HepG2 (cell line): Measurements from ENCODE around the gene GATB. TPM values are rescaled to one million over a fixed set of nuclear protein-coding genes. Genes with fewer than 3 reads are reported as not detected.

Experiments used
- ATAC-seq: fragments of 200-7000 bp; cut with Tn5 transposase; 3 replicates; pipeline ENCODE4 v1.9.1; 2020; ENCODE audit warnings: mild to moderate bottlenecking, moderate library complexity
- BruUV-seq: library from RNA; stranded (reverse); fragments of 400-500 nt; replicated peaks from 2 replicates; lab custom pipeline; 2021; lab: Mats Ljungman, UMichigan
- CTCF ChIA-PET: fragments of 300-600 bp; formaldehyde crosslinking; extraction: SDS; loops from one replicate; lab custom pipeline; 2021; ENCODE audit warnings: low total read pairs, inconsistent platforms, low intra/inter-chr PET ratio; lab: Yijun Ruan, JAX
- POLR2A ChIA-PET: fragments of 350-600 bp; sonication (Branson Sonifier 250); formaldehyde crosslinking; loops from one replicate; lab custom pipeline; 2020; ENCODE audit warnings: antibody characterized with exemption, inconsistent platforms; lab: Yijun Ruan, JAX
- DNase-seq: peaks from one replicate; pipeline ENCODE4 v3.0.0-alpha.2; 2015; ENCODE audit warnings: low spot score
- FAIRE-seq: peaks from 3 replicates; lab custom pipeline; 2011; peaks lifted over from hg19 to GRCh38; lab: Jason Lieb, UNC
- H2AFZ ChIP-seq: one replicate; pipeline ENCODE4 v1.6.1; 2011; ENCODE audit warnings: low read length, inconsistent platforms
- H3K27ac ChIP-seq: fragments of 300-600 bp; 3 replicates; pipeline ENCODE4 v1.8.0; 2011; ENCODE audit warnings: mixed run types, mild to moderate bottlenecking, mixed read lengths, low read length, inconsistent platforms; ENCODE audit not compliant: insufficient read depth; ENCODE audit errors: extremely low read length
- H3K27me3 ChIP-seq, 2 experiments: fragments of 200-600 bp in 1 of 2; 2 replicates in 1 of 2; 3 replicates in 1 of 2; pipeline versions ENCODE4 v1.6.0 to v1.8.0; 2011; ENCODE audit warnings: low read length in 2 of 2, mild to moderate bottlenecking in 2 of 2, moderate library complexity in 2 of 2, inconsistent platforms in 1 of 2; ENCODE audit not compliant: insufficient read depth in 2 of 2, control insufficient read depth in 1 of 2
- H3K36me3 ChIP-seq, 2 experiments: fragments of 200-600 bp in 1 of 2; replicated peaks in 1 of 2; 2 replicates in 1 of 2; 3 replicates in 1 of 2; pipeline versions ENCODE4 v1.5.1 to v1.8.0; 2011; ENCODE audit warnings: low read length in 2 of 2, inconsistent platforms in 1 of 2; ENCODE audit not compliant: insufficient read depth in 2 of 2, control insufficient read depth in 1 of 2
- H3K4me1 ChIP-seq: 2 replicates; pipeline ENCODE4 v1.5.1; 2012; ENCODE audit warnings: low read length, inconsistent platforms; ENCODE audit not compliant: insufficient read depth
- H3K4me2 ChIP-seq: 2 replicates; pipeline ENCODE4 v1.6.0; 2011; ENCODE audit warnings: low read depth, low read length, inconsistent platforms
- H3K4me3 ChIP-seq, 3 experiments: fragments of 200-600 bp in 1 of 3; sonication (generic), shearing (Covaris generic) in 1 of 3; replicated peaks in 1 of 3; 2 replicates each; pipeline ENCODE4 v1.5.1; 2011 to 2016; ENCODE audit warnings: low read length in 3 of 3, inconsistent platforms in 2 of 3, low read depth in 2 of 3, mild to moderate bottlenecking in 2 of 3, control low read depth in 1 of 3, mixed read lengths in 1 of 3; ENCODE audit not compliant: insufficient read depth in 1 of 3
- H3K79me2 ChIP-seq: one replicate; pipeline ENCODE4 v1.6.1; 2011; ENCODE audit warnings: low read length, inconsistent platforms; ENCODE audit not compliant: insufficient read depth
- H3K9ac ChIP-seq: 2 replicates; pipeline ENCODE4 v1.6.0; 2011; ENCODE audit warnings: mild to moderate bottlenecking, low read depth, low read length, inconsistent platforms; ENCODE audit not compliant: insufficient read depth
- H3K9me3 ChIP-seq: 2 replicates; pipeline ENCODE4 v1.5.1; 2012; ENCODE audit warnings: mild to moderate bottlenecking, low read length
- H4K20me1 ChIP-seq: 2 replicates; pipeline ENCODE4 v1.6.0; 2011; ENCODE audit warnings: inconsistent platforms, mild to moderate bottlenecking, low read length, moderate library complexity; ENCODE audit not compliant: insufficient read depth
- CEBPG ChIP-seq: IDR thresholded peaks from 2 replicates; pipeline ENCODE4 v1.6.1; 2016
- CENPT ChIP-seq: sonication (generic); formaldehyde crosslinking; IDR thresholded peaks from 2 replicates; pipeline ENCODE4 v1.8.0; 2022; ENCODE audit warnings: low read depth, mild to moderate bottlenecking, moderate library complexity, missing genetic modification reagents
- EED ChIP-seq: sonication (generic); formaldehyde crosslinking; IDR thresholded peaks from 2 replicates; pipeline ENCODE4 v1.5.0; 2020; ENCODE audit warnings: mild to moderate bottlenecking, missing genetic modification reagents
- FOSL2 ChIP-seq: sonication (generic); formaldehyde crosslinking; IDR thresholded peaks from 2 replicates; pipeline ENCODE4 v1.4.0; 2020; ENCODE audit warnings: missing genetic modification reagents
- IKZF4 ChIP-seq: sonication (generic); formaldehyde crosslinking; IDR thresholded peaks from 2 replicates; pipeline ENCODE4 v1.5.1; 2020; ENCODE audit warnings: borderline replicate concordance, mild to moderate bottlenecking, low read depth, missing genetic modification reagents; ENCODE audit errors: not compliant biosample characterization
- LRRFIP1 ChIP-seq: sonication (generic); formaldehyde crosslinking; conservative IDR thresholded peaks from 2 replicates; pipeline ENCODE4 v1.4.0; 2020; ENCODE audit warnings: missing genetic modification reagents
- MYPOP ChIP-seq: sonication (generic); formaldehyde crosslinking; IDR thresholded peaks from 2 replicates; pipeline ENCODE4 v1.8.1; 2023; ENCODE audit warnings: mild to moderate bottlenecking, moderate library complexity, missing genetic modification reagents
- POLR2AphosphoS2 ChIP-seq: IDR thresholded peaks from 2 replicates; pipeline ENCODE4 v1.6.1; 2011; ENCODE audit warnings: low read depth, low read length, improper control_type of control experiment
- ZBTB25 ChIP-seq: IDR thresholded peaks from 2 replicates; pipeline ENCODE4 v1.6.1; 2018; ENCODE audit warnings: missing genetic modification reagents
- ZFX ChIP-seq: sonication (generic); formaldehyde crosslinking; IDR thresholded peaks from 2 replicates; pipeline ENCODE4 v1.4.0; 2020; ENCODE audit warnings: mild to moderate bottlenecking, low read depth, missing genetic modification reagents, moderate library complexity
- ZNF121 ChIP-seq: sonication (generic); formaldehyde crosslinking; IDR thresholded peaks from 2 replicates; pipeline ENCODE4 v1.5.0; 2020; ENCODE audit warnings: mild to moderate bottlenecking, missing genetic modification reagents
- ZNF180 ChIP-seq: sonication (generic); formaldehyde crosslinking; IDR thresholded peaks from 2 replicates; pipeline ENCODE4 v1.4.0; 2020; ENCODE audit warnings: low read depth, missing genetic modification reagents, borderline replicate concordance
- ZNF282 ChIP-seq: fragments of 450-650 bp; IDR thresholded peaks from 2 replicates; pipeline ENCODE4 v1.6.1; 2018; ENCODE audit not compliant: partially characterized antibody
- ZNF30 ChIP-seq: sonication (generic); formaldehyde crosslinking; IDR thresholded peaks from 2 replicates; pipeline ENCODE4 v1.5.0; 2020; ENCODE audit warnings: mild to moderate bottlenecking, missing genetic modification reagents
- ZNF580 ChIP-seq: IDR thresholded peaks from 2 replicates; pipeline ENCODE4 v1.6.1; 2016; ENCODE audit warnings: low read depth, borderline replicate concordance
- ZNF660 ChIP-seq: sonication (generic); formaldehyde crosslinking; IDR thresholded peaks from 2 replicates; pipeline ENCODE4 v1.5.1; 2020; ENCODE audit warnings: mild to moderate bottlenecking, low read depth, missing genetic modification reagents, borderline replicate concordance
- WGBS: methylation state at CpG from one replicate; pipeline ENCODE4 v1.1.6; 2017; ENCODE audit warnings: low lambda C conversion rate; 5-methylcytosine and 5-hydroxymethylcytosine counted together
- in situ Hi-C: cut with HindIII; loops from 2 replicates; pipeline ENCODE4 v1.10.0; 2017; ENCODE audit warnings: low pct_unique_long_range_greater_than_20kb; ENCODE audit not compliant: extremely low pct_ligation_motif_present
- intact Hi-C: fragments of 100-400 bp; cut with micrococcal nuclease; formaldehyde crosslinking; loops from one replicate; pipeline ENCODE4 v1.10.0; 2022; ENCODE audit not compliant: unreplicated experiment
- polyA plus RNA-seq, 8 experiments: library from polyadenylated mRNA; depleted of rRNA in 3 of 8; stranded (reverse) in 7 of 8; unstranded in 1 of 8; fragments of >200 nt; fragmentation: Illumina TruSeq in 4 of 8; extraction: Trizol in 4 of 8; gene quantifications; 2 replicates each; pipeline versions ENCODE4 v1.2.1 to v1.2.3, GENCODE V29; 2011 to 2016; ENCODE audit warnings: low read depth in 4 of 8, missing spikeins in 1 of 8, mixed read lengths in 1 of 8; ENCODE audit not compliant: insufficient read depth in 1 of 8
- total RNA-seq, 5 experiments: library from RNA; depleted of rRNA; stranded (reverse); fragments of >200 nt; fragmentation: Illumina TruSeq; extraction: Trizol; gene quantifications; 2 replicates each; pipeline ENCODE4 v1.2.3, GENCODE V29; 2016; ENCODE audit warnings: low read depth in 1 of 5
- TF ChIP-seq, protein P1 (sequence below): IDR thresholded peaks from 2 replicates; pipeline ENCODE4 v1.6.1; 2016; ENCODE audit warnings: control low read depth
- TF ChIP-seq, protein P2 (sequence below): sonication (generic); formaldehyde crosslinking; IDR thresholded peaks from 2 replicates; pipeline ENCODE4 v1.4.0; 2020; ENCODE audit warnings: low read depth, mild to moderate bottlenecking, missing genetic modification reagents

GATB gene
- total and polyA plus RNA-seq, 2 of the 13 experiments (the other 11 are each of a cell fraction or from before 2014, with no cell fraction given) = 32.3 to 32.4 TPM

- DNase-seq = no peak
- H3K4me3 ChIP-seq = no peak overlapping the region
- H3K4me2 ChIP-seq = no peak overlapping the region
- no peak overlapping the region for H2AFZ ChIP-seq
- FAIRE-seq = no peak
- peaks cover 7 to 54% of the 10 kb centered on the region in 2 experiments for H3K36me3 ChIP-seq
- H3K9me3 ChIP-seq = no peaks in the 10 kb centered on the region
- POLR2A ChIA-PET = no interaction called here
- no TSS peak for BruUV-seq
- no peak overlapping the region for H3K9ac ChIP-seq
- no peaks in the 10 kb centered on the region for H3K27me3 ChIP-seq
- in situ Hi-C loops = no loop called here
- ATAC-seq = no peak
- WGBS = 67% methylated on average over 5 of the region's 5 CpGs
- no peaks in the 10 kb centered on the region for H3K79me2 ChIP-seq
- no peaks in the 10 kb centered on the region for H4K20me1 ChIP-seq
- intact Hi-C loops = no loop called here
- no peaks in the 10 kb centered on the region for H3K4me1 ChIP-seq
- CTCF ChIA-PET = no interaction called here
- H3K27ac ChIP-seq = no peak overlapping the region
- TF ChIP-seq LRRFIP1 (CRISPR knock-in tag) (no peak), FOSL2 (CRISPR knock-in tag) (no peak), POLR2AphosphoS2 (no peak), ZFX (CRISPR knock-in tag) (no peak), ZNF121 (CRISPR knock-in tag) (no peak), ZBTB25 (no peak), IKZF4 (CRISPR knock-in tag) (no peak), CEBPG (CRISPR knock-in tag) (no peak), ZNF282 (no peak), ZNF580 (CRISPR knock-in tag) (no peak), MYPOP (CRISPR knock-in tag) (no peak), ZNF180 (CRISPR knock-in tag) (no peak), EED (CRISPR knock-in tag) (no peak), ZNF30 (CRISPR knock-in tag) (no peak), CENPT (CRISPR knock-in tag) (no peak), ZNF660 (CRISPR knock-in tag) (no peak)
- TF ChIP-seq, protein P1, sequence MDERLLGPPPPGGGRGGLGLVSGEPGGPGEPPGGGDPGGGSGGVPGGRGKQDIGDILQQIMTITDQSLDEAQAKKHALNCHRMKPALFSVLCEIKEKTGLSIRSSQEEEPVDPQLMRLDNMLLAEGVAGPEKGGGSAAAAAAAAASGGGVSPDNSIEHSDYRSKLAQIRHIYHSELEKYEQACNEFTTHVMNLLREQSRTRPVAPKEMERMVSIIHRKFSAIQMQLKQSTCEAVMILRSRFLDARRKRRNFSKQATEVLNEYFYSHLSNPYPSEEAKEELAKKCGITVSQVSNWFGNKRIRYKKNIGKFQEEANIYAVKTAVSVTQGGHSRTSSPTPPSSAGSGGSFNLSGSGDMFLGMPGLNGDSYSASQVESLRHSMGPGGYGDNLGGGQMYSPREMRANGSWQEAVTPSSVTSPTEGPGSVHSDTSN (CRISPR knock-in tag) = no peak
- TF ChIP-seq, protein P2, sequence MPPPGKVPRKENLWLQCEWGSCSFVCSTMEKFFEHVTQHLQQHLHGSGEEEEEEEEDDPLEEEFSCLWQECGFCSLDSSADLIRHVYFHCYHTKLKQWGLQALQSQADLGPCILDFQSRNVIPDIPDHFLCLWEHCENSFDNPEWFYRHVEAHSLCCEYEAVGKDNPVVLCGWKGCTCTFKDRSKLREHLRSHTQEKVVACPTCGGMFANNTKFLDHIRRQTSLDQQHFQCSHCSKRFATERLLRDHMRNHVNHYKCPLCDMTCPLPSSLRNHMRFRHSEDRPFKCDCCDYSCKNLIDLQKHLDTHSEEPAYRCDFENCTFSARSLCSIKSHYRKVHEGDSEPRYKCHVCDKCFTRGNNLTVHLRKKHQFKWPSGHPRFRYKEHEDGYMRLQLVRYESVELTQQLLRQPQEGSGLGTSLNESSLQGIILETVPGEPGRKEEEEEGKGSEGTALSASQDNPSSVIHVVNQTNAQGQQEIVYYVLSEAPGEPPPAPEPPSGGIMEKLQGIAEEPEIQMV (CRISPR knock-in tag) = no peak
Observed at GRCh38 chr4:151716324-151716723, 44.5 kb downstream of the GATB start.
